ENCODE results near the gene BAD.

BAD gene

GRCh38 chr11:64233913-64234586 is 50.4 kb downstream of the BAD start, which contains the start of gene VEGFB:
TSS of gene VEGFB (plus strand) at chr11:64234584. CDS start at chr11:64234834, 250 bp downstream.
- no peak for TF ChIP-seq CTCF (IDR thresholded peaks at IDR 0.05; ENCODE audit: low read depth, low read length, missing control alignments)
- peak within 1 kb of the TSS; percentile 58 for H3K4me3 ChIP-seq (replicated peaks; ENCODE audit: low read depth, low read length)
- DNase-seq (ENCODE audit: extremely low read depth, low read depth), result no peak

DNA sequence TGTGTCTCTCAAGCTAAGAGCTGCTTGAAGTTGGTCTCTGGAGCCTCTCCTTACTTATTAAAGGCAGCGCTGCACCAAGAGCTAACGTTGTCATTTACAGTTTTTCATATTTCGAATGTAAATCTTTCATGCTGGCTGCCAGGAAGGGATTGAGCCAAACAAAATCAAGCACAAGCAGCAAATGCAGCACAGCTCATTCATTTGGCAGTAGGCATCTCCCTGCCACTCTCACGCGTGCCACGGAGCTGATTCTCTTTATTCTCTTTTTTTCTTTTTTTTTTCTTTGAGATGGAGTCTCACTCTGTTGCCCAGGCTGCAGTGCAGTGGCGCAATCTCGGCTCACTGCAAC is 51.5 kb downstream of the BAD start:
- no peak for DNase-seq (ENCODE audit: extremely low read depth, low read depth)
- no peak for TF ChIP-seq CTCF (IDR thresholded peaks at IDR 0.05; ENCODE audit: low read depth, low read length, missing control alignments)
- H3K4me3 ChIP-seq (replicated peaks; ENCODE audit: low read depth, low read length), result no peak overlapping the region

GRCh38 chr11:64232182-64232966 is 52.1 kb downstream of the BAD start:
- TF ChIP-seq CTCF (IDR thresholded peaks at IDR 0.05; ENCODE audit: low read depth, low read length, missing control alignments), result no peak
- DNase-seq (ENCODE audit: extremely low read depth, low read depth), result no peak
- H3K4me3 ChIP-seq (replicated peaks; ENCODE audit: low read depth, low read length), result no peak overlapping the region

DNA sequence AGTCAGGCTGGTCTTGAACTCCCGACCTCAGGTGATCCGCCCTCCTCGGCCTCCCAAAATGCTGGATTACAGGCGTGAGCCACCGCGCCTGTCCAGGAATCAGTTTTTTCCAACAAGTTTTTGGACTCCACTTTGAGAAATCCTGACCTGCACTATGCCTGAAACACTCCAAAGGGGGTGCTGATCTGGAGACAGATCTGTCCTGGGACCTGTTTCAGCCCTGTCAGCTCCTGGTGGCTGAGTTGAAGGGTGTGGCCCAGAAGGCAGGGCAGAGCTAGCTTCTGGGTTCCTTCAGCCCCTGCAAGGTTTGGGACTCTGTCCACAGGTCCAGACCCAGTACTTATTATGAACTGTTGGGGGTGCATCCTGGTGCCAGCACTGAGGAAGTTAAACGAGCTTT is 52.9 kb downstream of the BAD start:
- no peak overlapping the region for H3K4me3 ChIP-seq (replicated peaks; ENCODE audit: low read depth, low read length)
- no peak for TF ChIP-seq CTCF (IDR thresholded peaks at IDR 0.05; ENCODE audit: low read depth, low read length, missing control alignments)
- no peak for DNase-seq (ENCODE audit: extremely low read depth, low read depth)

- no peak for TF ChIP-seq CTCF (IDR thresholded peaks at IDR 0.05; ENCODE audit: low read depth, low read length, missing control alignments)
- H3K4me3 ChIP-seq (replicated peaks; ENCODE audit: low read depth, low read length), result peak overlapping the region; percentile 59
Measured at GRCh38 chr11:64230985-64231365, 53.5 kb downstream of the BAD start.

DNA sequence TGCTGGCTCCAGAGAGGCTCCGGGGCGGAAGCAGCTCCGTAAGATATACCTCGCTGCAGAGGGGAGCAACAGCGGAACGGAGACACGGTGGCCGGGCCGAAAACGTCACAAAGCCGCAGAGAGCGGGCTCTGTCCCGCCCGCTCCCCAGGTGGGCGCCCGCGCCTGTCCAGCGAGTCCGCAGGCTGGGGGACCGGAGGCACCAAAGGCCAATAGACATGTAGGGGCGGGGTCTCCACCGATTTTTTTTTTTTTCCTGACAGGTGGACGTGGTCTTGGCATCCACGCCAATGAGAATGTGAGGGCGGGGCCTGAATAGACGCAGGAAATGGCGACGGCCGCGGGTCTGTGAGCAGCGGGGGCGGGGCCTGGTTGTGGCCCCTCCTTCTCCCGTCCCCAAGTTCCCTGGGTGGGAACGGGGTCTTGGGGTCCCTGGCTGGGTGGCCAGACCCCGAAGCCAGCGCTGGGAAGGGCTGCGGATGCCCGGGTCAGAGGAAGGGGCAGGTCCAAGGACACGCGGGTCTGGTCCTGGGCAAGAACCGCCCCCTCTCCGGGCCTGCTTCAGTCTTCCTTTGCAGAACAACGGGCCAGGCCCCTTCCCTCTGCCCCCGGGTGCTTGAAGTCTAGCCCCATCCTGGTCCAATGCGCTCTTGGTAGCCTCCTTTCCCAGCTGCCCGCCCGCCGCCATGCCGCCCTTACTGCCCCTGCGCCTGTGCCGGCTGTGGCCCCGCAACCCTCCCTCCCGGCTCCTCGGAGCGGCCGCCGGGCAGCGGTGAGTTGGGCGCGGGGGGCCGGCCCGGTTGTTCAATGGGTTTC is 54.1 kb downstream of the BAD start, which contains the start of gene DNAJC4:
DNAJC4 (plus strand) TSS at position 378 of the 814 bp plus-strand sequence; CDS start at position 685, 307 bp downstream.
- TF ChIP-seq CTCF (IDR thresholded peaks at IDR 0.05; ENCODE audit: low read depth, low read length, missing control alignments), result no peak
- no peak for DNase-seq (ENCODE audit: extremely low read depth, low read depth)
- H3K4me3 ChIP-seq (replicated peaks; ENCODE audit: low read depth, low read length), result peak within 1 kb of the TSS; percentile 59

More at GRCh38 chr11:64230985-64231365, 53.5 kb downstream of the BAD start:
- no peak for DNase-seq (ENCODE audit: extremely low read depth, low read depth)

Data from HFF-Myc (cell line).